Measurements from ENCODE around the gene ECE2. TPM values are rescaled to one million over a fixed set of nuclear protein-coding genes. Genes with fewer than 3 reads are reported as not detected.

Gene ECE2
- total RNA-seq, 1 experiment from 2014 or later: not detected

GRCh38 chr3:184231671-184232070, 44.2 kb upstream of the ECE2 start:
- Mint-ChIP-seq H3K36me3 (ENCODE audit: insufficient read depth, unreplicated experiment) (no peaks in the 10 kb centered on the region), H3K27ac (ENCODE audit: low read depth, unreplicated experiment) (no peak overlapping the region), H3K9me3 (ENCODE audit: unreplicated experiment) (no peaks in the 10 kb centered on the region), H3K4me1 (ENCODE audit: insufficient read depth, unreplicated experiment) (peaks cover 12% of the 10 kb centered on the region), H3K27me3 (ENCODE audit: insufficient read depth, unreplicated experiment) (peaks cover 38% of the 10 kb centered on the region), H3K4me3 (ENCODE audit: unreplicated experiment) (peak overlapping the region; percentile 11)
- no peak for TF ChIP-seq CTCF (IDR thresholded peaks at IDR 0.05; ENCODE audit: unreplicated experiment)
- intact Hi-C loops (cut with micrococcal nuclease): no loop called here
- no peak for DNase-seq (ENCODE audit: unreplicated experiment)
- no TSS peak for BruUV-seq (replicated peaks)
- ChIA-PET POLR2A (interaction anchor here (0.6 to 1.8 kb wide), 2 partner anchors 9 to 17 kb away, joined by 3 to 6 read pairs; no protein-coding TSS in a partner anchor), CTCF (interaction anchor here (1.0 to 2.3 kb wide), 3 partner anchors 15 to 336 kb away, joined by 3 to 7 read pairs (median 4); partner anchors contain the start of gene EEF1AKMT4)

- intact Hi-C loops (cut with micrococcal nuclease): no loop called here
- H3K9me3 Mint-ChIP-seq (ENCODE audit: unreplicated experiment): no peaks in the 10 kb centered on the region
- no peaks in the 10 kb centered on the region for H3K36me3 Mint-ChIP-seq (ENCODE audit: insufficient read depth, unreplicated experiment)
- ChIA-PET CTCF (interaction anchor here (1.5 to 2.3 kb wide), 2 partner anchors 13 to 16 kb away, joined by 3 to 7 read pairs; partner anchors contain the start of gene EEF1AKMT4), POLR2A (interaction anchor here (0.5 to 0.6 kb wide), 2 partner anchors 17 to 99 kb away, joined by 3 to 4 read pairs; no protein-coding TSS in a partner anchor)
- peaks cover 23% of the 10 kb centered on the region for H3K27me3 Mint-ChIP-seq (ENCODE audit: insufficient read depth, unreplicated experiment)
- DNase-seq (ENCODE audit: unreplicated experiment): no peak
- TF ChIP-seq CTCF (IDR thresholded peaks at IDR 0.05; ENCODE audit: unreplicated experiment): no peak
- peaks cover 12% of the 10 kb centered on the region for H3K4me1 Mint-ChIP-seq (ENCODE audit: insufficient read depth, unreplicated experiment)
- H3K4me3 Mint-ChIP-seq (ENCODE audit: unreplicated experiment): peak overlapping the region; percentile 50
- BruUV-seq (replicated peaks): no TSS peak
- H3K27ac Mint-ChIP-seq (ENCODE audit: low read depth, unreplicated experiment): no peak overlapping the region
Observed at GRCh38 chr3:184233127-184233843, 42.5 kb upstream of the ECE2 start.

- peaks cover 17% of the 10 kb centered on the region for H3K27me3 Mint-ChIP-seq (ENCODE audit: insufficient read depth, unreplicated experiment)
- intact Hi-C loops (cut with micrococcal nuclease): no loop called here
Observed at GRCh38 chr3:184234224-184234623, 41.6 kb upstream of the ECE2 start.

More at GRCh38 chr3:184234224-184234623, 41.6 kb upstream of the ECE2 start:
- CTCF ChIA-PET: interaction anchor here (0.6 to 0.7 kb wide), 3 partner anchors 19 to 1050 kb away, joined by 3 read pairs; no protein-coding TSS in a partner anchor
- no peak overlapping the region for H3K4me3 Mint-ChIP-seq (ENCODE audit: unreplicated experiment)
- POLR2A ChIA-PET: interaction anchor here (0.5 to 0.8 kb wide), 4 partner anchors 16 to 85 kb away, joined by 3 to 4 read pairs (median 4); no protein-coding TSS in a partner anchor
- BruUV-seq (replicated peaks): no TSS peak
- H3K4me1 Mint-ChIP-seq (ENCODE audit: insufficient read depth, unreplicated experiment): peaks cover 12% of the 10 kb centered on the region
- no peak overlapping the region for H3K27ac Mint-ChIP-seq (ENCODE audit: low read depth, unreplicated experiment)
- H3K9me3 Mint-ChIP-seq (ENCODE audit: unreplicated experiment): no peaks in the 10 kb centered on the region
- DNase-seq (ENCODE audit: unreplicated experiment): peak; percentile 96
- H3K36me3 Mint-ChIP-seq (ENCODE audit: insufficient read depth, unreplicated experiment): no peaks in the 10 kb centered on the region
- TF ChIP-seq CTCF (IDR thresholded peaks at IDR 0.05; ENCODE audit: unreplicated experiment): peak; percentile 37
